GM18498 (cell line): Measurements from ENCODE around the gene RXRA.

Experiments used
- ATAC-seq: cut with Tn5 transposase; IDR thresholded peaks from one replicate; pipeline ENCODE4 v1.9.1; 2021; ENCODE audit warnings: mild to moderate bottlenecking, moderate library complexity; ENCODE audit not compliant: unreplicated experiment

The RXRA gene

DNA sequence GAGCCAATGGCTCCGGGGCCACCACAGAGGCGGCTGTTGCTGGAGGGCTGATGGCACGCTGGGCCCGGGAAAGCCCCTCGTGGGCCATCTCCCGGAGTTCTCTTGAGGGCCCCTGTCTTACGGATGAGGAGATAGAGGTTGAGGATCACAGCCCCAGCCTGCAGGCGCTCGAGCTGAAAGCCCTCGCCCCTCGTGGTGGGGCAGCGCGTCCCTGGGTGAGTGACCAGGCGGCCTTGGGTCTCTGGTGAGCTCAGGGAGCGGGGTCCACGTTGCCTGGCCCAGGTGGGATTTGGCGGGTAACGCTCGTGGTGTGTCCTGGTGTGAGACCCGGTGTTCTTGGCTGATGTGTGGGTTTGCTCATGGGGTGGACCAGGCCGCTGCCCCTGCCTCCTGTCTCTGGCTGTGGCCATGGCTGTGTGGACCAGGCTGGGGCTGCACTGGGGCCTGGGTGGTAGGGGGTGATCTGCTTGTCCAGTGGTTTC, 38.9 kb downstream of the RXRA start:
- no peak for ATAC-seq

- no peak for ATAC-seq
These were observed 39.6 kb downstream of the RXRA start for GRCh38 chr9:134365791-134366222.

GRCh38 chr9:134366223-134367031, 40.2 kb downstream of the RXRA start:
- ATAC-seq, result no peak

GRCh38 chr9:134367061-134367460, 40.8 kb downstream of the RXRA start:
- ATAC-seq, result no peak

DNA sequence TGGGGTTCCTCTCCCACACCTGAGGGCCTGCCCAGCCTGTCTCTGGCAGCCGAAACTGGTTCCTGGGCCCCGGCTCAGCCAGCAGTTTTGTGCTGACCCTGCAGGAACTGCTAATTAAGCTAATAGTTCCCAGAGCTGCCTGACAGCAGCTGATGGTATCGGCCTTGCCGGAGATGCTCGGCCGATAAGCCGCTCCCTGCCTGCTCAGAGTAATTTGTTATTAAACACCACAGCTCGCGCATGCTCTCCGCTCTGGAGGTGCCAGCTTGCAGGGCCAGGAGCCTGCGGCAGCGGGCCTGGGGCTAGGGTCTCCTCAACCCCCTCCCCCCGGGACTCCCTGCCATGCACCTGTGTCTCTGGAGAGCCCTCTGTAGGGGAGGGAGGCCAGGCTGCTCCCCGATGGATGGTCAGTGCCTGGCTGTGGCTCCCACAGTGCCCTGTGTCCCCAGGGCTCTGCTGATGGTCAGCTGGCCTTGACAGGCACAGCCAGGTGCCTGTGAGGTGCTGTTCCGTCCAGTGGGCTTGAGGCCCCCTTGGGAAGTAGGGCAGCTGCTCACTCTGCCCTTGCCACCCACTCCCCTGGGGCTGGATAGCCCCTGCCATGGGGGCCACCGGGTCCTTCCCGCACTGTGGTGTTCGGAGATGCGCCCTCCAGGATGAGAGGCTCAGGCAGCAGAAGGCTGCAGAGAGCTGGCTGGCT, 41.7 kb downstream of the RXRA start:
- ATAC-seq, result no peak

DNA sequence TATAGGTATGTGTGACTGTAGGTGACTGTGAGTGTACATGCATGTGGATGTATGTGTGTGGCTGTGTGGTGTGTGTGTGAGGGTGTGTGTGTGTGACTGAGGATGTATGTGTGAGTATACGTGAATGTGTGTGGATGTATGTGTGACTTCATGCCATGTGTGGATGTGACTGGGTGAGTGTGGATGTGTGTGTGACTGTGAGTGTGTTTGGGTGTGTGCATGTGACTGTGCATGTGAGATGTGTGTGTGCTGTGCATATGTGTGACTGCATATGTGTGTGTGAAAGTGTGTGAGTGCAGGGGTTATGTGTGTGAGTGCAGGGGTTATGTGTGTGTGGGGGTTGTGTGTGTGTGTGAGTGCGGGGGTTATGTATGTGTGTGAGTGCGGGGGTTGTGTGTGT, 42.3 kb downstream of the RXRA start:
- ATAC-seq, result no peak

GRCh38 chr9:134369416-134370212, 43.4 kb downstream of the RXRA start:
- ATAC-seq, result no peak

DNA sequence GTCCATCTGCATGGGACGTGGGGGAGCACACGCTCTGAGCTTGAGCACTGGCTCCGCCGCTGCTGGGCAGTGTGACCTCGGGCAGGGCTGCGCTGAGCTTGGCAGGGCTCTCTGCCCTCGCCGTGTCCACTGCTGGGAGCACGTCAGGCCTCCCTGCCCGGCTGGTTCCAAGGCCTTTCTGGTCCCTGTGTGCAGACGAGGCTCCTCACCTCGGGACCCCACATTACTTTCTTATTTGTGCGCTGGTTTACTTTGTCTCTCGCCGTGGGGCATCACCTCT, 43.9 kb downstream of the RXRA start:
- ATAC-seq, result no peak

DNA sequence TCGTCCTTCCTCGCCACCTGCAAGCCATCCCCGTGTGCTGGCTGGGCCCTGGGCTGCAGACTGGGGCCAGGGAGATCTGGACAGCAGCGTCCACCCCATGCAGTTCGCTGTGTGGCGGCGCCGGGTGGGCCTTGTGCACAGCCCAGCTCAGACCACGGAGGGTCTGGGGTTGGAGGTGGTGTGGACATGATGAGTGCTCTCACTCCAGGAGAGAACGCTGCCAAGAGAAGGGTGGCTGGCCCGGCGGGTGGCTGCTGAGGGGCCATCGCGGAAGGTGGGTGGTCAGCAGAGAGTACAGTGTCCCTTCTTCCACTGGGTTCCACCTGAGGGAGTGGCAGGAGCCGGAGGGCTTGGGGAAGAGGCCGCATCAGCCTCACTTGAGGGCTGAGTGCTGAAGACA, 44.4 kb downstream of the RXRA start:
- ATAC-seq, result no peak

GRCh38 chr9:134371731-134372130, 45.5 kb downstream of the RXRA start:
- no peak for ATAC-seq

GRCh38 chr9:134372581-134373267, 46.5 kb downstream of the RXRA start:
- no peak for ATAC-seq

DNA sequence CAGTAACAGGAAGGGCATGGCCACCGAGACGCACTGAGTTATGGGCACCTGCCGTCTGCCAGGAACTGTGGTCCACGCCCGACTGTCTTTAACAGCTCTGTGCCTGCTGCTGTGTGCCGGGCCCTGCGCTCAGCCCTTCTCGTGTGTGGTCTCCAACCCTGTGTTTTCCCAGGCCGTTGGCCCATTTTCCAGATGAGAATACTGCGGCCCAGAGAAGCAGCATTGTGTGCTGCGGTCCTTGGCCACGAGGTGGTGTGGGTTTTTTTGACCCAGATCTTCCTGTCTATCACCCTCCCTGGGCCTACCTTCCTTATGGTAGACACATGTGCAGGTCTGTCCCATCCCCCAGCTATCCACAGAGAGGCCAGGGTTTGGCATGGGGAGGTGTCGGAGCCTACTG, 47.0 kb downstream of the RXRA start:
- no peak for ATAC-seq

DNA sequence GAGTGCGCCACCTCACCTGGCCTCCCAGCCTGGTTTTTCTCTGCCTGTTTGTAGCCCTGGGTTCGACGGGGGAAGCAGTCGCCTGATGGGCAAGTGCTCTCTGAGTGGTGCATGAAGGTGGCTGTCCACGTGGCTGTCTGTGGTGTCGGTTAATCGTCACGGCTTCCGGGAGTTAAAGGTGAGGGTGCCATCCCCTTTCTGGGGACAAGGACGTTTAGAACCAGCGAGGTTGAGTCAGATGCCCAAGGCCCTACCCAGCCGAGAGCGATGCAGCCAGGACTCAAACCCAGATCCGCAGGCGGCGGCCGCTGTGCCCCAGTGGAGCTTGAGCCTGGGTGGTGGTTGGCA, 47.7 kb downstream of the RXRA start:
- no peak for ATAC-seq

GRCh38 chr9:134374301-134375010, 48.2 kb downstream of the RXRA start:
- ATAC-seq, result no peak

DNA sequence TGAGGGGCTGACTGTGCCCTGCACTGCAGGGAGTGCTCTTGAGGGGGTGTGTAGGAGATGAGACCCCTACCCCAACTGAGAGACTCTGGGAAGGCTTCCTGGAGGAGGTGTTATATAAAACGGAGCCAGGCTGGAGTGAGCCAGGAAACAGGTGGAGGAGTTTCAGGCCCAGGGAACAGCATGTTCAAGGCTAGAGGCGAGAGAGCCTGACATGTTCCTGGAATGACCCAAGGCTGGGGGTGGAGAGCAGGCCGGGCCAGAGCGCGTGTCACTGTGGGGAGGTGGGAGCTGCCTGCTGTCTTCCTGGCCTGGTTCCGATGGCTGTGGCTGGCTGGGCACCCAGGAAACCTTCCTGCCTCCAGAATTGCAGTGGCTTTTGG, 48.7 kb downstream of the RXRA start:
- ATAC-seq, result no peak

GRCh38 chr9:134375430-134376385, 49.5 kb downstream of the RXRA start:
- no peak for ATAC-seq

DNA sequence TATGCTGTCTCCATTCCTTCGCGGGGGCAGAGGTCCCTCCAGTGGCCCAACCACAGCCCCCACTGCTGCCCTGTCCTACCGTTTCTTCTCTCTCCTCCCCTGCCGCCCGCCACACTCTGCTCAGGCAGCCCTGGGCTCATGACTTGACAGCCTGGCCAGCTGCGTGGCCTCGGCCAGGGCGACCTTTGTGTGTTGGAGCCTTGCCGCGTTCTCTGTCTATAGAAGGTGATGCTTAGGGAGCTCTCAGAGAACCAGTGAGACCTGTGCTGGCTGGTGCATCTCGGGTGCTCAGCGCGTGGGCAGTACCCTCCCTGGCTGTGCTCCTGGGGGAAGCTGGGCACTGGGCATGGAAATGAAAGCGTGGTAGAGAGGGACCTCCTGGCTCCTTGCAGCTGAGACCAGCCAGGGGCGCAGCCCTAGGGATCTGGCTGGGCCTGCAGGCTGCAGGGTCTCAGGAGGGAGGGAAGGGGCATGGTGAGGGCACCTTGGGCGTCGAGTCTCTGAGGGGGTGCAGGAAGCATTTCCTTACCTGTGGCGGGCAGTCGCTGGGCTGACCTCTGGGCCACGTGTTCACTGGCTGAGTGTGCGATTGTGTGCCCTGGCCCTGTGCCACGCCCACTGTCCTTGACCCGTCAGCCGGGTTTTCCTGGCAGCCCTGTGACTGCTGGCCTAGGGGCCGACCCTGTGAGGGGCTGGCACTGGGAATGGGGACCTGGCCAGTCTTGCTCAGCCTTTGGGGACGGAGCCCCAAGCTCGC, 50.3 kb downstream of the RXRA start:
- ATAC-seq, result no peak

GRCh38 chr9:134377143-134377484, 50.9 kb downstream of the RXRA start:
- no peak for ATAC-seq

DNA sequence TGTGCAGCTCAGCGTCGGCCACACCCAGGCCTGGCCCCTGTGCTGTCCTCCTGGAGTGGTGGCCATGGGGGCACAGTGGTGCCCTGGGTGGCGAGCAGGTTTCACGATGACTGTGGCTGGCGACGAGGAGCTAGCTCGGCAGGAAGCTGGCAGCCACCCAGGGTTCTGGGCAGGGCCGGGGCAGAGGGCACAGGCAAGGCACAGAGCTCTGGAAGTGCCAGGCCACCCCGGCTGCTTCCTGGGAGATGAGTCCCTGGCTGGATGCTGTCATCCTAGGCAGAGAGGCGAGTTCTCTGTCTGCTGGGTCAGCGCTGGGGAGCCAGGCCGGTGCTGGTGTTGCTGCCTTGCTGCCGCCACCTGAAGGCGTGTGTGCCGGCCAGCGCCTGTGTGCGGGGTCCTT, 51.7 kb downstream of the RXRA start:
- ATAC-seq, result no peak
